Gastrocnemius medialis (tissue), 4 donors: Measurements from ENCODE around the gene GGT7. TPM values are rescaled to one million over a fixed set of nuclear protein-coding genes. Genes with fewer than 3 reads are reported as not detected.

Source experiments
- ATAC-seq, 2 donors: fragments of 150-250 bp; one replicate each; pipeline ENCODE4 v1.9.1; 2016
- DNase-seq, 2 donors: peaks; one replicate each; pipeline ENCODE4 v3.0.0-alpha.2; 2019
- H3K27ac ChIP-seq, 4 donors: fragments of 200-600 bp; sonication (generic); 1 replicate in 1 of 4; 2 replicates in 3 of 4; pipeline ENCODE4 v1.5.1; 2016 to 2018; ENCODE audit warnings: mild to moderate bottlenecking in 2 of 4, moderate library complexity in 1 of 4
- H3K27me3 ChIP-seq, 3 donors: fragments of 200-600 bp; sonication (generic) in 2 of 3; 1 replicate in 1 of 3; 2 replicates in 2 of 3; pipeline versions ENCODE4 v1.5.1 to v1.6.0; 2016 to 2019; ENCODE audit warnings: mild to moderate bottlenecking in 1 of 3, moderate library complexity in 1 of 3
- H3K36me3 ChIP-seq, 2 donors: fragments of 200-600 bp; sonication (generic) in 1 of 2; one replicate each; pipeline ENCODE4 v1.5.1; 2017 to 2018
- H3K4me1 ChIP-seq, 2 donors: fragments of 200-600 bp; sonication (generic) in 1 of 2; one replicate each; pipeline ENCODE4 v1.5.1; 2016 to 2017; ENCODE audit warnings: mild to moderate bottlenecking in 2 of 2
- H3K4me3 ChIP-seq, 4 donors: fragments of 200-600 bp; sonication (generic) in 3 of 4; 1 replicate in 1 of 4; 2 replicates in 3 of 4; pipeline ENCODE4 v1.5.1; 2016 to 2019; ENCODE audit warnings: mild to moderate bottlenecking in 2 of 4
- H3K9me3 ChIP-seq, 3 donors: fragments of 200-600 bp; sonication (generic) in 2 of 3; 1 replicate in 1 of 3; 2 replicates in 2 of 3; pipeline ENCODE4 v1.5.1; 2016 to 2019
- CTCF ChIP-seq, 5 experiments: fragments of 450-650 bp in 3 of 5; fragments of 200-600 bp in 2 of 5; sonication (generic) in 2 of 5; IDR thresholded peaks in 4 of 5; conservative IDR thresholded peaks in 1 of 5; 1 replicate in 4 of 5; 2 replicates in 1 of 5; pipeline ENCODE4 v1.5.1; 2016 to 2019; ENCODE audit warnings: antibody characterized with exemption in 5 of 5, mild to moderate bottlenecking in 3 of 5, moderate library complexity in 3 of 5
- POLR2A ChIP-seq, 2 donors: fragments of 450-650 bp; IDR thresholded peaks; one replicate each; pipeline ENCODE4 v1.6.1; 2017; ENCODE audit warnings: antibody characterized with exemption in 2 of 2, mild to moderate bottlenecking in 2 of 2, moderate library complexity in 2 of 2
- in situ Hi-C, 4 donors: fragments of 200-750 bp; cut with MboI; loops; one replicate each; pipeline versions ENCODE4 v1.15.0 to v1.8.0; 2017; ENCODE audit warnings: low sequenced_read_pairs in 4 of 4
- intact Hi-C: fragments of 100-400 bp; cut with DNase I; formaldehyde crosslinking; loops from one replicate; pipeline ENCODE4 v1.15.1; 2023; ENCODE audit warnings: low total_unique reads
- total RNA-seq, 4 donors: library from RNA; depleted of rRNA; stranded (reverse); fragments of >200 nt; gene quantifications; one replicate each; pipeline versions ENCODE4 v1.1.0 to v1.2.3, GENCODE V29; 2016

The GGT7 gene
- total RNA-seq, 4 donors from 2014 or later = 11.4 to 54.2 (median 15.4) TPM

GRCh38 chr20:34896086-34896621 is 23.5 kb upstream of the GGT7 start:
- Histone ChIP-seq H3K4me1 (peaks cover 61 to 76% of the 10 kb centered on the region in 2 donors), H3K4me3 (no peak overlapping the region), H3K36me3 (no peaks in the 10 kb centered on the region), H3K9me3 (no peaks in the 10 kb centered on the region), H3K27ac (peak overlapping the region; percentile 58 to 86 (median 63)), H3K27me3 (no peaks in the 10 kb centered on the region)
- no peak for DNase-seq
- intact Hi-C loops = no loop called here
- TF ChIP-seq POLR2A (IDR thresholded peaks at IDR 0.05) = no peak
- no peak for TF ChIP-seq CTCF (IDR thresholded peaks at IDR 0.05 in 4 of 5, conservative IDR thresholded peaks at IDR 0.05 in 1 of 5)
- in situ Hi-C loops = no loop called here
- peak; percentile 49 to 66 for ATAC-seq

- no peaks in the 10 kb centered on the region for H3K9me3 ChIP-seq
- H3K27me3 ChIP-seq = no peaks in the 10 kb centered on the region
- intact Hi-C loops (no loop called here), in situ Hi-C loops (no loop called here)
- H3K36me3 ChIP-seq = no peaks in the 10 kb centered on the region
- H3K27ac ChIP-seq = peak overlapping the region; percentile 58 to 86 (median 63)
- no peak overlapping the region for H3K4me3 ChIP-seq
- H3K4me1 ChIP-seq = peaks cover 66 to 74% of the 10 kb centered on the region in 2 donors
- no peak for DNase-seq
- no peak for TF ChIP-seq POLR2A (IDR thresholded peaks at IDR 0.05)
- TF ChIP-seq CTCF (IDR thresholded peaks at IDR 0.05 in 4 of 5, conservative IDR thresholded peaks at IDR 0.05 in 1 of 5) = no peak
- no peak for ATAC-seq
Measured at GRCh38 chr20:34895465-34895864, 22.8 kb upstream of the GGT7 start.

GRCh38 chr20:34894723-34895122 is 22.1 kb upstream of the GGT7 start:
- DNase-seq (no peak), ATAC-seq (no peak)
- no peaks in the 10 kb centered on the region for H3K27me3 ChIP-seq
- no peaks in the 10 kb centered on the region for H3K36me3 ChIP-seq
- H3K27ac ChIP-seq = peak overlapping the region in 3 of 4 donors; percentile 31 to 86 (median 59)
- intact Hi-C loops (no loop called here), in situ Hi-C loops (no loop called here)
- no peak for TF ChIP-seq POLR2A (IDR thresholded peaks at IDR 0.05)
- TF ChIP-seq CTCF (IDR thresholded peaks at IDR 0.05 in 4 of 5, conservative IDR thresholded peaks at IDR 0.05 in 1 of 5) = no peak
- H3K4me1 ChIP-seq = peaks cover 68 to 75% of the 10 kb centered on the region in 2 donors
- no peaks in the 10 kb centered on the region for H3K9me3 ChIP-seq
- H3K4me3 ChIP-seq = no peak overlapping the region

GRCh38 chr20:34892671-34893070 is 20.0 kb upstream of the GGT7 start:
- DNase-seq = no peak
- ATAC-seq = no peak
- intact Hi-C loops (no loop called here), in situ Hi-C loops (no loop called here)
- Histone ChIP-seq H3K4me3 (no peak overlapping the region), H3K27me3 (no peaks in the 10 kb centered on the region), H3K4me1 (peaks cover 69 to 78% of the 10 kb centered on the region in 2 donors), H3K27ac (peak overlapping the region; percentile 69 to 86 (median 74)), H3K36me3 (no peaks in the 10 kb centered on the region), H3K9me3 (no peaks in the 10 kb centered on the region)
- no peak for TF ChIP-seq CTCF (IDR thresholded peaks at IDR 0.05 in 4 of 5, conservative IDR thresholded peaks at IDR 0.05 in 1 of 5)
- no peak for TF ChIP-seq POLR2A (IDR thresholded peaks at IDR 0.05)
